Keratinocyte (primary cell): Measurements from ENCODE around the gene ATRAID. TPM values are rescaled to one million over a fixed set of nuclear protein-coding genes. Genes with fewer than 3 reads are reported as not detected.

ENCODE experiments used
- DNase-seq: peaks from one replicate; pipeline ENCODE4 v3.0.0-alpha.2; 2011; ENCODE audit warnings: low read depth, missing footprints, low spot score
- FAIRE-seq: peaks from 2 replicates; lab custom pipeline; 2011; peaks lifted over from hg19 to GRCh38; lab: Jason Lieb, UNC
- H2AFZ ChIP-seq: 2 replicates; pipeline ENCODE4 v1.6.0; 2012; ENCODE audit warnings: low read length, control low read depth, inconsistent platforms; ENCODE audit not compliant: control insufficient read depth
- H3K27ac ChIP-seq: 2 replicates; pipeline ENCODE4 v1.5.1; 2011; ENCODE audit warnings: low read length; ENCODE audit not compliant: control insufficient read depth, insufficient read depth
- H3K27me3 ChIP-seq: 3 replicates; pipeline ENCODE4 v1.6.0; 2011; ENCODE audit warnings: low read length; ENCODE audit not compliant: control insufficient read depth, insufficient read depth; ENCODE audit errors: extremely low read depth
- H3K36me3 ChIP-seq, 2 experiments: 2 replicates in 1 of 2; 3 replicates in 1 of 2; pipeline ENCODE4 v1.5.1; 2011; ENCODE audit warnings: low read length in 2 of 2, mild to moderate bottlenecking in 1 of 2; ENCODE audit not compliant: control insufficient read depth in 2 of 2, insufficient read depth in 2 of 2; ENCODE audit errors: extremely low read depth in 1 of 2
- H3K4me1 ChIP-seq: 3 replicates; pipeline ENCODE4 v1.5.1; 2011; ENCODE audit warnings: low read length; ENCODE audit not compliant: control insufficient read depth, insufficient read depth; ENCODE audit errors: extremely low read depth
- H3K4me2 ChIP-seq: 3 replicates; pipeline ENCODE4 v1.6.0; 2011; ENCODE audit warnings: low read depth, low read length; ENCODE audit not compliant: control insufficient read depth, insufficient read depth; ENCODE audit errors: extremely low read depth
- H3K4me3 ChIP-seq, 3 experiments: fragments of 200-600 bp in 1 of 3; sonication (generic) in 1 of 3; 2 replicates in 2 of 3; 3 replicates in 1 of 3; pipeline ENCODE4 v1.5.1; 2011 to 2016; ENCODE audit warnings: low read length in 3 of 3, mild to moderate bottlenecking in 3 of 3, control low read depth in 2 of 3, inconsistent platforms in 1 of 3, low read depth in 1 of 3, mixed read lengths in 1 of 3, mixed run types in 1 of 3, moderate library complexity in 1 of 3; ENCODE audit not compliant: control insufficient read depth in 2 of 3, insufficient read depth in 2 of 3; ENCODE audit errors: extremely low read depth in 1 of 3
- H3K79me2 ChIP-seq: 2 replicates; pipeline ENCODE4 v1.6.0; 2012; ENCODE audit warnings: low read length; ENCODE audit not compliant: control insufficient read depth, insufficient read depth
- H3K9ac ChIP-seq: 3 replicates; pipeline ENCODE4 v1.6.0; 2011; ENCODE audit warnings: low read length; ENCODE audit not compliant: control insufficient read depth, insufficient read depth; ENCODE audit errors: extremely low read depth
- H3K9me1 ChIP-seq: 3 replicates; pipeline ENCODE4 v1.6.0; 2011; ENCODE audit warnings: low read length; ENCODE audit not compliant: control insufficient read depth, insufficient read depth; ENCODE audit errors: extremely low read depth
- H3K9me3 ChIP-seq: 2 replicates; pipeline ENCODE4 v1.5.1; 2012; ENCODE audit warnings: low read depth, low read length; ENCODE audit not compliant: control insufficient read depth
- H4K20me1 ChIP-seq: 3 replicates; pipeline ENCODE4 v1.6.0; 2011; ENCODE audit warnings: low read length; ENCODE audit not compliant: control insufficient read depth, insufficient read depth; ENCODE audit errors: extremely low read depth
- EZH2 ChIP-seq: IDR thresholded peaks from one replicate; pipeline ENCODE4 v1.6.1; 2012; ENCODE audit warnings: inconsistent platforms, mild to moderate bottlenecking, low read length, moderate library complexity
- dilution Hi-C: fragments of 300-500 bp; cut with MboI; formaldehyde crosslinking; loops from one replicate; pipeline ENCODE4 v1.7.0; 2020; ENCODE audit warnings: low sequenced_read_pairs; ENCODE audit not compliant: extremely low pct_ligation_motif_present
- polyA plus RNA-seq, 5 experiments: library from polyadenylated mRNA; depleted of rRNA in 3 of 5; stranded (reverse) in 3 of 5; stranded (forward) in 1 of 5; unstranded in 1 of 5; fragments of >200 nt; gene quantifications; 1 replicate in 1 of 5; 2 replicates in 3 of 5; 3 replicates in 1 of 5; pipeline versions ENCODE4 v1.2.1 to v1.2.3, GENCODE V29; 2011 to 2012; ENCODE audit warnings: missing spikeins in 2 of 5, low read depth in 1 of 5, low replicate concordance in 1 of 5
- TF ChIP-seq, protein P1 (sequence below), 3 experiments: IDR thresholded peaks in 1 of 3; conservative IDR thresholded peaks in 1 of 3; optimal IDR thresholded peaks in 1 of 3; 2 replicates in 2 of 3; 3 replicates in 1 of 3; pipeline versions ENCODE3 to v1.5.1; 2011; ENCODE audit warnings: low read length in 3 of 3, mild to moderate bottlenecking in 3 of 3, moderate library complexity in 2 of 3, control low read depth in 1 of 3, inconsistent platforms in 1 of 3; ENCODE audit not compliant: insufficient read depth in 2 of 3; ENCODE audit errors: extremely low read depth in 1 of 3

Gene ATRAID
- polyA plus RNA-seq, 1 donor (not counting 4 experiments of a cell fraction or from before 2014, with no cell fraction given), result 154 TPM

- Histone ChIP-seq H3K36me3 (peaks cover 15 to 31% of the 10 kb centered on the region in 2 experiments), H3K4me1 (peaks cover 17% of the 10 kb centered on the region), H3K9ac (peak overlapping the region; percentile 100), H3K4me2 (peak overlapping the region; percentile 90), H3K4me3 (peak overlapping the region; percentile 60 to 88 (median 63)), H3K79me2 (peaks cover 7% of the 10 kb centered on the region), H3K27ac (peak overlapping the region; percentile 98), H2AFZ (peak overlapping the region; percentile 95), H3K9me1 (no peaks in the 10 kb centered on the region), H3K27me3 (no peaks in the 10 kb centered on the region), H4K20me1 (no peaks in the 10 kb centered on the region), H3K9me3 (no peaks in the 10 kb centered on the region)
- FAIRE-seq (no peak), DNase-seq (peak; percentile 41)
- no peak for TF ChIP-seq EZH2
- dilution Hi-C loops, result no loop called here
Observed at GRCh38 chr2:27211241-27211942, 449 bp upstream of the ATRAID start.

GRCh38 chr2:27212626-27213471, 1.0 kb downstream of the ATRAID start:
- Histone ChIP-seq H3K9me3 (no peaks in the 10 kb centered on the region), H4K20me1 (no peaks in the 10 kb centered on the region), H2AFZ (peak overlapping the region; percentile 97), H3K9me1 (no peaks in the 10 kb centered on the region), H3K79me2 (peaks cover 11% of the 10 kb centered on the region), H3K4me1 (peaks cover 23% of the 10 kb centered on the region), H3K9ac (peak overlapping the region; percentile 100), H3K27me3 (no peaks in the 10 kb centered on the region), H3K27ac (peak overlapping the region; percentile 98), H3K36me3 (peaks cover 5 to 22% of the 10 kb centered on the region in 2 experiments), H3K4me3 (peak overlapping the region; percentile 60 to 86 (median 63)), H3K4me2 (peak overlapping the region; percentile 87)
- TF ChIP-seq, protein P1, sequence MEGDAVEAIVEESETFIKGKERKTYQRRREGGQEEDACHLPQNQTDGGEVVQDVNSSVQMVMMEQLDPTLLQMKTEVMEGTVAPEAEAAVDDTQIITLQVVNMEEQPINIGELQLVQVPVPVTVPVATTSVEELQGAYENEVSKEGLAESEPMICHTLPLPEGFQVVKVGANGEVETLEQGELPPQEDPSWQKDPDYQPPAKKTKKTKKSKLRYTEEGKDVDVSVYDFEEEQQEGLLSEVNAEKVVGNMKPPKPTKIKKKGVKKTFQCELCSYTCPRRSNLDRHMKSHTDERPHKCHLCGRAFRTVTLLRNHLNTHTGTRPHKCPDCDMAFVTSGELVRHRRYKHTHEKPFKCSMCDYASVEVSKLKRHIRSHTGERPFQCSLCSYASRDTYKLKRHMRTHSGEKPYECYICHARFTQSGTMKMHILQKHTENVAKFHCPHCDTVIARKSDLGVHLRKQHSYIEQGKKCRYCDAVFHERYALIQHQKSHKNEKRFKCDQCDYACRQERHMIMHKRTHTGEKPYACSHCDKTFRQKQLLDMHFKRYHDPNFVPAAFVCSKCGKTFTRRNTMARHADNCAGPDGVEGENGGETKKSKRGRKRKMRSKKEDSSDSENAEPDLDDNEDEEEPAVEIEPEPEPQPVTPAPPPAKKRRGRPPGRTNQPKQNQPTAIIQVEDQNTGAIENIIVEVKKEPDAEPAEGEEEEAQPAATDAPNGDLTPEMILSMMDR (optimal IDR thresholded peaks at IDR 0.05 in 1 of 3, IDR thresholded peaks at IDR 0.05 in 1 of 3, conservative IDR thresholded peaks at IDR 0.05 in 1 of 3; ENCODE audit: extremely low read depth in 1 of 3, insufficient read depth in 2 of 3, low read length in 3 of 3), result no peak
- TF ChIP-seq EZH2, result no peak
- FAIRE-seq, result no peak
- dilution Hi-C loops, result no loop called here
- DNase-seq, result no peak
